Measurements from ENCODE around the gene NCK2.

DNA sequence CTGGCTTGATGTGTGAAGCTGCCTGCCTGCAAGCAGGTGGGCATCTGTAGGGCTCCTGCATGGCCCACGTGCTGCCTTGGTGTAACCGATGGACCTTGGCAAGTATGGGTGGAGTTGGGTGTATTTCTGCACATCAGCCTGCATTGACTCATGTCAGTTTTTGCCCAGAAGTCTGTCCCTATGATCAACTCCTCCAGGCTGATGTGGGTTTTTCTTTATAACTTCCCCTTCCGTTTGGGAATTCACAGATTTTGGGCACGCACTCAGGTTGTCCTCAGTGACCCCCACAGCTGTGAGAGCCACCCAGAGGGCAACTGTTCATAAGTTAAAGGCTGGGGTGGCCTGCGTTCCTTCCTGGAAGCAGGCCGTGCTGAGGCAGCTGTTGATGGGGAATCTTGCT lies 123.3 kb downstream of the NCK2 start:
- TF ChIP-seq, protein P1, sequence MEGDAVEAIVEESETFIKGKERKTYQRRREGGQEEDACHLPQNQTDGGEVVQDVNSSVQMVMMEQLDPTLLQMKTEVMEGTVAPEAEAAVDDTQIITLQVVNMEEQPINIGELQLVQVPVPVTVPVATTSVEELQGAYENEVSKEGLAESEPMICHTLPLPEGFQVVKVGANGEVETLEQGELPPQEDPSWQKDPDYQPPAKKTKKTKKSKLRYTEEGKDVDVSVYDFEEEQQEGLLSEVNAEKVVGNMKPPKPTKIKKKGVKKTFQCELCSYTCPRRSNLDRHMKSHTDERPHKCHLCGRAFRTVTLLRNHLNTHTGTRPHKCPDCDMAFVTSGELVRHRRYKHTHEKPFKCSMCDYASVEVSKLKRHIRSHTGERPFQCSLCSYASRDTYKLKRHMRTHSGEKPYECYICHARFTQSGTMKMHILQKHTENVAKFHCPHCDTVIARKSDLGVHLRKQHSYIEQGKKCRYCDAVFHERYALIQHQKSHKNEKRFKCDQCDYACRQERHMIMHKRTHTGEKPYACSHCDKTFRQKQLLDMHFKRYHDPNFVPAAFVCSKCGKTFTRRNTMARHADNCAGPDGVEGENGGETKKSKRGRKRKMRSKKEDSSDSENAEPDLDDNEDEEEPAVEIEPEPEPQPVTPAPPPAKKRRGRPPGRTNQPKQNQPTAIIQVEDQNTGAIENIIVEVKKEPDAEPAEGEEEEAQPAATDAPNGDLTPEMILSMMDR (conservative IDR thresholded peaks at IDR 0.05; ENCODE audit: low read length), result no peak
- TF ChIP-seq EZH2phosphoT487 (IDR thresholded peaks at IDR 0.05; ENCODE audit: borderline replicate concordance), result no peak

All from Loucy (cell line).